K562 (cell line): ENCODE data around the gene SLC40A1. TPM values are rescaled to one million over a fixed set of nuclear protein-coding genes. Genes with fewer than 3 reads are reported as not detected.

Source experiments
- ATAC-seq: fragments of 200-7000 bp; cut with Tn5 transposase; 3 replicates; pipeline ENCODE4 v1.9.1; 2020; ENCODE audit warnings: moderate library complexity
- BruUV-seq: library from RNA; stranded (reverse); fragments of 400-500 nt; replicated peaks from 2 replicates; lab custom pipeline; 2021; lab: Mats Ljungman, UMichigan
- CTCF ChIA-PET: fragments of 300-600 bp; formaldehyde crosslinking; extraction: SDS; loops from one replicate; lab custom pipeline; 2021; ENCODE audit warnings: low intra/inter-chr PET ratio; lab: Yijun Ruan, JAX
- POLR2A ChIA-PET: fragments of 300-600, 350-650 bp; sonication (Branson Sonifier 250); formaldehyde crosslinking; extraction: SDS; loops from one replicate; lab custom pipeline; 2021; ENCODE audit warnings: antibody characterized with exemption, inconsistent platforms; lab: Yijun Ruan, JAX
- DNase-seq, 4 experiments: peaks; one replicate each; pipeline versions ENCODE4 v3.0.0 to v3.0.0-alpha.2; 2011 to 2018; ENCODE audit warnings: low spot score in 3 of 4, mixed read lengths in 3 of 4; ENCODE audit errors: extremely low read depth in 1 of 4
- FAIRE-seq: peaks from 2 replicates; lab custom pipeline; 2011; peaks lifted over from hg19 to GRCh38; lab: Jason Lieb, UNC
- H2AFZ ChIP-seq: 2 replicates; pipeline ENCODE4 v1.6.0; 2011; ENCODE audit warnings: low read depth, low read length, control low read depth, inconsistent platforms
- H3K27ac ChIP-seq: fragments of 200-600 bp; 3 replicates; pipeline ENCODE4 v1.8.0; 2011; ENCODE audit warnings: low read depth, mild to moderate bottlenecking, control low read depth, inconsistent platforms, low read length, moderate library complexity, mixed read lengths; ENCODE audit errors: extremely low read depth
- H3K27me3 ChIP-seq, 2 experiments: fragments of 300-600 bp in 1 of 2; 2 replicates in 1 of 2; 3 replicates in 1 of 2; pipeline versions ENCODE4 v1.6.0 to v1.8.0; 2011; ENCODE audit warnings: inconsistent platforms in 2 of 2, low read length in 2 of 2, mild to moderate bottlenecking in 1 of 2, mixed read lengths in 1 of 2, moderate library complexity in 1 of 2; ENCODE audit not compliant: control insufficient read depth in 2 of 2, insufficient read depth in 2 of 2
- H3K36me3 ChIP-seq: fragments of 300-600 bp; 3 replicates; pipeline ENCODE4 v1.8.0; 2011; ENCODE audit warnings: mild to moderate bottlenecking, low read length, inconsistent platforms; ENCODE audit not compliant: control insufficient read depth, insufficient read depth
- H3K4me1 ChIP-seq, 2 experiments: fragments of 200-600 bp in 1 of 2; replicated peaks in 1 of 2; 2 replicates in 1 of 2; 3 replicates in 1 of 2; pipeline versions ENCODE4 v1.5.1 to v1.8.0; 2011; ENCODE audit warnings: inconsistent platforms in 2 of 2, low read length in 2 of 2, mild to moderate bottlenecking in 1 of 2, mixed read lengths in 1 of 2, moderate library complexity in 1 of 2; ENCODE audit not compliant: control insufficient read depth in 2 of 2, insufficient read depth in 2 of 2
- H3K4me2 ChIP-seq: 2 replicates; pipeline ENCODE4 v1.6.1; 2011; ENCODE audit warnings: low read length, control low read depth, inconsistent platforms, mixed read lengths; ENCODE audit not compliant: insufficient read depth
- H3K4me3 ChIP-seq: fragments of 200-600 bp; sonication (generic), shearing (Covaris generic); 2 replicates; pipeline ENCODE4 v1.5.1; 2016; ENCODE audit warnings: control low read depth, inconsistent platforms
- H3K79me2 ChIP-seq: fragments of 200-600 bp; 3 replicates; pipeline ENCODE4 v1.8.0; 2011; ENCODE audit warnings: low read length, inconsistent platforms; ENCODE audit not compliant: control insufficient read depth, insufficient read depth
- H3K9ac ChIP-seq, 2 experiments: 2 replicates each; pipeline versions ENCODE4 v1.6.0 to v1.6.1; 2011; ENCODE audit warnings: low read depth in 2 of 2, low read length in 2 of 2, control low read depth in 1 of 2, inconsistent platforms in 1 of 2, mild to moderate bottlenecking in 1 of 2, mixed read lengths in 1 of 2; ENCODE audit not compliant: insufficient read depth in 1 of 2
- H3K9me1 ChIP-seq: one replicate; pipeline ENCODE4 v1.6.0; 2011; ENCODE audit warnings: inconsistent platforms, mild to moderate bottlenecking, low read length, moderate library complexity; ENCODE audit not compliant: control insufficient read depth, insufficient read depth
- H3K9me3 ChIP-seq: replicated peaks from 2 replicates; pipeline ENCODE4 v1.5.1; 2011; ENCODE audit warnings: low read depth, low read length, inconsistent platforms; ENCODE audit not compliant: control insufficient read depth, insufficient read depth
- H4K20me1 ChIP-seq: replicated peaks from 2 replicates; pipeline ENCODE4 v1.6.1; 2011; ENCODE audit warnings: low read length, inconsistent platforms, mixed read lengths; ENCODE audit not compliant: control insufficient read depth, insufficient read depth
- DIDO1 ChIP-seq: fragments of 450-650 bp; IDR thresholded peaks from 2 replicates; pipeline ENCODE4 v1.6.1; 2016; ENCODE audit warnings: low read depth, missing biosample characterization, missing genetic modification characterization
- FOXM1 ChIP-seq, 2 experiments: fragments of 450-650 bp in 1 of 2; sonication (generic) in 1 of 2; formaldehyde crosslinking in 1 of 2; IDR thresholded peaks; 2 replicates each; pipeline versions ENCODE4 v1.6.1 to v1.9.0; 2017 to 2022; ENCODE audit warnings: low read depth in 2 of 2, mild to moderate bottlenecking in 2 of 2, missing genetic modification reagents in 1 of 2, moderate library complexity in 1 of 2
- HNRNPL ChIP-seq: fragments of 200-400 bp; formaldehyde crosslinking; IDR thresholded peaks from 2 replicates; pipeline ENCODE4 v1.6.1; 2017; ENCODE audit warnings: low read depth, mild to moderate bottlenecking, low read length
- KDM1A ChIP-seq, 2 experiments: fragments of 450-650 bp; IDR thresholded peaks; 2 replicates each; pipeline ENCODE4 v1.6.1; 2016; ENCODE audit warnings: mild to moderate bottlenecking in 2 of 2
- MAFF ChIP-seq: IDR thresholded peaks from 2 replicates; pipeline ENCODE4 v1.6.1; 2012; ENCODE audit warnings: low read length, improper control_type of control experiment
- NCOR1 ChIP-seq: fragments of 450-650 bp; IDR thresholded peaks from 2 replicates; pipeline ENCODE4 v1.6.1; 2016; ENCODE audit warnings: mild to moderate bottlenecking, moderate library complexity
- NFE2 ChIP-seq: IDR thresholded peaks from 2 replicates; pipeline ENCODE4 v1.6.1; 2014; ENCODE audit warnings: antibody characterized with exemption, low read depth
- POU5F1 ChIP-seq: fragments of 150-350 bp; IDR thresholded peaks from 2 replicates; pipeline ENCODE4 v1.6.1; 2014; ENCODE audit warnings: borderline replicate concordance, low read length, low read depth, mild to moderate bottlenecking; ENCODE audit not compliant: partially characterized antibody
- RCOR1 ChIP-seq, 2 experiments: IDR thresholded peaks; 2 replicates each; pipeline ENCODE4 v1.6.1; 2012; ENCODE audit warnings: low read depth in 2 of 2, low read length in 2 of 2, borderline replicate concordance in 1 of 2, improper control_type of control experiment in 1 of 2
- SRSF9 ChIP-seq: fragments of 200-400 bp; formaldehyde crosslinking; IDR thresholded peaks from 2 replicates; pipeline ENCODE4 v1.6.1; 2017; ENCODE audit warnings: low read depth, low read length, borderline replicate concordance
- WGBS: fragments of 100-300 bp; shearing (Covaris generic); methylation state at CpG from one replicate; pipeline ENCODE4 v1.1.6; 2016; ENCODE audit warnings: low coverage, mixed read lengths; ENCODE audit not compliant: insufficient coverage; ENCODE audit errors: missing lambda C conversion rate; 5-methylcytosine and 5-hydroxymethylcytosine counted together
- in situ Hi-C: fragments of 300-500 bp; cut with MboI; formaldehyde crosslinking; loops from 4 replicates; pipeline ENCODE4 v1.15.0; 2018; ENCODE audit warnings: inconsistent platforms, mixed read lengths
- intact Hi-C: fragments of 100-400 bp; cut with micrococcal nuclease; formaldehyde crosslinking; loops from 2 replicates; pipeline ENCODE4 v1.14.2; 2022
- polyA plus RNA-seq, 8 experiments: library from polyadenylated mRNA; depleted of rRNA in 4 of 8; stranded (reverse) in 5 of 8; unstranded in 3 of 8; fragments of >200 nt; fragmentation: Nextera tagmentation in 2 of 8; fragmentation: Illumina TruSeq in 1 of 8; extraction: Ambion mirVana in 2 of 8; extraction: Trizol in 1 of 8; gene quantifications; 2 replicates each; pipeline versions ENCODE4 v1.2.1 to v1.2.3, GENCODE V29; 2011 to 2014; ENCODE audit warnings: inconsistent platforms in 1 of 8, missing spikeins in 1 of 8
- total RNA-seq, 7 experiments: library from RNA; depleted of rRNA in 6 of 7; stranded (reverse); fragments of >200 nt in 6 of 7; fragmentation: Illumina TruSeq in 2 of 7; extraction: Trizol in 2 of 7; gene quantifications; 2 replicates each; pipeline versions ENCODE4 v1.2.1 to v1.2.3, GENCODE V29; 2011 to 2021; ENCODE audit warnings: low replicate concordance in 1 of 7
- TF ChIP-seq, protein P1 (sequence below): fragments of 450-650 bp; formaldehyde crosslinking; conservative IDR thresholded peaks from 2 replicates; pipeline ENCODE4 v1.4.0; 2022; ENCODE audit warnings: mild to moderate bottlenecking, missing genetic modification characterization
- TF ChIP-seq, protein P2 (sequence below): fragments of 450-650 bp; IDR thresholded peaks from 2 replicates; pipeline ENCODE4 v1.6.1; 2014; ENCODE audit warnings: low read depth, mild to moderate bottlenecking, moderate library complexity, borderline replicate concordance

The SLC40A1 gene
- total and polyA plus RNA-seq, 9 of the 15 experiments (the other 6 are each of a cell fraction or from before 2014, with no cell fraction given), result 42.2 to 95.9 (median 54.9) TPM

DNA sequence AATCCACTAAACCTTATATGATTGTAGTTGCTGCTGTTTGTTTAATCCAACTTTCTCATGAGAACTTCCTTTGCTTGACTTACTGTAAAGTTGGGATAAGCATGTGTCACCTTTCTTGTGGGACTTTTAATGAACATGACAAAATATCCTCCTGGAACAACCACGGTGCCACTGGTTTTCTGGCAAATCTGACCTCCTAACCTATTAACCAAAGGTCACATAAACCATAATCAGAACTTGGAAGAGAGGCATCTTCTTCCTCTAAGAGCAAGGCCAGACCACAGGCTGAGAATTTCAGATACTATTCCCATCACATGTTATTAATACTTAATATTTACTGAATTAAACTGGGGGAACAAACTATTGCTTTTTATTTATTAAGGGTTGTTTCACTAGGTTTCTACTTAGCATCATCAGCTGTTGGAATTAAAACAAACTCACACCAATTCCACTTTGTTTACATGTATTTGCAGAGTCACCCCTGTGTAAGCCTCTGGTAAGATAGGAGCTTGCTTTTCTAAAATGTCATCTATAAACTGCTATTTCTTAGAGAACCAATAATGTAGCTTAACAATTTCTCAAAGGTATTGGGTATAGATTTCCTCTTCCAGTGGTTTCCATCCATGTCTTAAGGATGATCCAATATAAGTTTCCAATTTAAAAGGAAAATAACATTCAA, 2.2 kb downstream of the SLC40A1 start:
- peaks cover 67% of the 10 kb centered on the region for H3K36me3 ChIP-seq
- FAIRE-seq (no peak), DNase-seq (no peak), ATAC-seq (no peak)
- no peak overlapping the region for H3K27ac ChIP-seq
- no peaks in the 10 kb centered on the region for H3K9me1 ChIP-seq
- H3K4me3 ChIP-seq, result no peak overlapping the region
- peak overlapping the region; percentile 28 for H3K4me2 ChIP-seq
- no peaks in the 10 kb centered on the region for H3K9me3 ChIP-seq
- intact Hi-C loops, result no loop called here
- ChIA-PET CTCF (no interaction called here), POLR2A (interaction anchor here (0.6 to 1.1 kb wide), 3 partner anchors 10 to 1975 kb away, joined by 3 to 4 read pairs (median 3); no protein-coding TSS in a partner anchor)
- H3K4me1 ChIP-seq, result peaks cover 0 to 19% of the 10 kb centered on the region in 2 experiments; a peak in 2 of 5 replicates
- H2AFZ ChIP-seq, result no peak overlapping the region
- H3K9ac ChIP-seq, result peak overlapping the region in 1 of 2 experiments; percentile 8; a peak in 2 of 4 replicates
- 18% methylated on average over 1 of the region's 1 CpG for WGBS
- BruUV-seq, result no TSS peak
- in situ Hi-C loops, result no loop called here
- peaks cover 96% of the 10 kb centered on the region for H3K79me2 ChIP-seq
- no peaks in the 10 kb centered on the region for H4K20me1 ChIP-seq
- H3K27me3 ChIP-seq, result no peaks in the 10 kb centered on the region
- TF ChIP-seq, protein P1, sequence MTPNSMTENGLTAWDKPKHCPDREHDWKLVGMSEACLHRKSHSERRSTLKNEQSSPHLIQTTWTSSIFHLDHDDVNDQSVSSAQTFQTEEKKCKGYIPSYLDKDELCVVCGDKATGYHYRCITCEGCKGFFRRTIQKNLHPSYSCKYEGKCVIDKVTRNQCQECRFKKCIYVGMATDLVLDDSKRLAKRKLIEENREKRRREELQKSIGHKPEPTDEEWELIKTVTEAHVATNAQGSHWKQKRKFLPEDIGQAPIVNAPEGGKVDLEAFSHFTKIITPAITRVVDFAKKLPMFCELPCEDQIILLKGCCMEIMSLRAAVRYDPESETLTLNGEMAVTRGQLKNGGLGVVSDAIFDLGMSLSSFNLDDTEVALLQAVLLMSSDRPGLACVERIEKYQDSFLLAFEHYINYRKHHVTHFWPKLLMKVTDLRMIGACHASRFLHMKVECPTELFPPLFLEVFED (CRISPR knock-in tag), result no peak
- no peak for TF ChIP-seq DIDO1
- TF ChIP-seq POU5F1, result no peak
- TF ChIP-seq MAFF, result peak; percentile 18; the same call in 1 of the 2 replicates
- no peak for TF ChIP-seq SRSF9
- TF ChIP-seq FOXM1 (IDR thresholded peaks at IDR 0.05; ENCODE audit: low read depth), result no peak
- TF ChIP-seq FOXM1 (CRISPR knock-in tag; IDR thresholded peaks at IDR 0.05; ENCODE audit: low read depth), result no peak
- peak; percentile 21 to 57; a peak in 2 of 4 replicates for TF ChIP-seq KDM1A (IDR thresholded peaks at IDR 0.05)
- peak; percentile 51; the same call in 1 of the 2 replicates for TF ChIP-seq NFE2
- TF ChIP-seq, protein P2, sequence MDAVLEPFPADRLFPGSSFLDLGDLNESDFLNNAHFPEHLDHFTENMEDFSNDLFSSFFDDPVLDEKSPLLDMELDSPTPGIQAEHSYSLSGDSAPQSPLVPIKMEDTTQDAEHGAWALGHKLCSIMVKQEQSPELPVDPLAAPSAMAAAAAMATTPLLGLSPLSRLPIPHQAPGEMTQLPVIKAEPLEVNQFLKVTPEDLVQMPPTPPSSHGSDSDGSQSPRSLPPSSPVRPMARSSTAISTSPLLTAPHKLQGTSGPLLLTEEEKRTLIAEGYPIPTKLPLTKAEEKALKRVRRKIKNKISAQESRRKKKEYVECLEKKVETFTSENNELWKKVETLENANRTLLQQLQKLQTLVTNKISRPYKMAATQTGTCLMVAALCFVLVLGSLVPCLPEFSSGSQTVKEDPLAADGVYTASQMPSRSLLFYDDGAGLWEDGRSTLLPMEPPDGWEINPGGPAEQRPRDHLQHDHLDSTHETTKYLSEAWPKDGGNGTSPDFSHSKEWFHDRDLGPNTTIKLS, result no peak
- TF ChIP-seq RCOR1 (IDR thresholded peaks at IDR 0.05; ENCODE audit: borderline replicate concordance in 1 of 2, low read depth in 2 of 2, low read length in 2 of 2), result no peak
- TF ChIP-seq NCOR1, result no peak
- no peak for TF ChIP-seq HNRNPL
